NB4 (cell line): ENCODE results near the gene MIA3.

Experiments used
- MYC ChIP-seq: IDR thresholded peaks from 2 replicates; pipeline ENCODE4 v1.6.1; 2011; ENCODE audit warnings: low read depth, low read length
- POLR2A ChIP-seq: IDR thresholded peaks from 2 replicates; pipeline ENCODE4 v1.6.1; 2011; ENCODE audit warnings: mild to moderate bottlenecking; ENCODE audit not compliant: insufficient read length; ENCODE audit errors: extremely low read depth
- TF ChIP-seq, protein P1 (sequence below): IDR thresholded peaks from one replicate; pipeline ENCODE4 v1.5.1; 2012; ENCODE audit warnings: low read depth, low read length
- TF ChIP-seq, protein P2 (sequence below): IDR thresholded peaks from 2 replicates; pipeline ENCODE4 v1.6.1; 2011; ENCODE audit warnings: low read depth, low read length

DNA sequence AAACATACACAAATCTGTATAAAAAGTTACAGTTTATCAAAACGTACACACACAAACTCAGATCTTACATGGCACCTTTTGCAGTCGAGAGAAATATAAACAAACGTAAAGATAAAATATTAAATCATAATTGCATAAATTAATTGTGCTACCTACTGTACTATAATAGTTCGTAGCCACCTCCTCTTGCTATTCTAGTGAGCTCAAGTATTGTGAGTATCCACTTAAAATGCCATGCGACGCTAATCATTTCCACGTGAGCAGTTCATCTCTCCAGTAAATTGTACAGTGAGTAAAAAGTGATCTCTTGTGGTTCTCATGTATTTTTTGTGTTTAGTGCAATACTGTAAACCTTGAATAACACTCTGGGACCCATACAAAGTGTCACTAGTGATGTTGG is 6.3 kb downstream of the MIA3 start:
- TF ChIP-seq, protein P1, sequence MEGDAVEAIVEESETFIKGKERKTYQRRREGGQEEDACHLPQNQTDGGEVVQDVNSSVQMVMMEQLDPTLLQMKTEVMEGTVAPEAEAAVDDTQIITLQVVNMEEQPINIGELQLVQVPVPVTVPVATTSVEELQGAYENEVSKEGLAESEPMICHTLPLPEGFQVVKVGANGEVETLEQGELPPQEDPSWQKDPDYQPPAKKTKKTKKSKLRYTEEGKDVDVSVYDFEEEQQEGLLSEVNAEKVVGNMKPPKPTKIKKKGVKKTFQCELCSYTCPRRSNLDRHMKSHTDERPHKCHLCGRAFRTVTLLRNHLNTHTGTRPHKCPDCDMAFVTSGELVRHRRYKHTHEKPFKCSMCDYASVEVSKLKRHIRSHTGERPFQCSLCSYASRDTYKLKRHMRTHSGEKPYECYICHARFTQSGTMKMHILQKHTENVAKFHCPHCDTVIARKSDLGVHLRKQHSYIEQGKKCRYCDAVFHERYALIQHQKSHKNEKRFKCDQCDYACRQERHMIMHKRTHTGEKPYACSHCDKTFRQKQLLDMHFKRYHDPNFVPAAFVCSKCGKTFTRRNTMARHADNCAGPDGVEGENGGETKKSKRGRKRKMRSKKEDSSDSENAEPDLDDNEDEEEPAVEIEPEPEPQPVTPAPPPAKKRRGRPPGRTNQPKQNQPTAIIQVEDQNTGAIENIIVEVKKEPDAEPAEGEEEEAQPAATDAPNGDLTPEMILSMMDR: no peak
- TF ChIP-seq POLR2A: no peak
- TF ChIP-seq, protein P2, sequence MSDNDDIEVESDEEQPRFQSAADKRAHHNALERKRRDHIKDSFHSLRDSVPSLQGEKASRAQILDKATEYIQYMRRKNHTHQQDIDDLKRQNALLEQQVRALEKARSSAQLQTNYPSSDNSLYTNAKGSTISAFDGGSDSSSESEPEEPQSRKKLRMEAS: no peak
- TF ChIP-seq MYC: no peak
